Measurements from ENCODE around the gene HOXB9. TPM values are rescaled to one million over a fixed set of nuclear protein-coding genes. Genes with fewer than 3 reads are reported as not detected.

The HOXB9 gene
- total RNA-seq, 4 donors from 2014 or later, result 0.09 to 0.48 TPM; not detected in 2

- no peak for TF ChIP-seq CTCF (IDR thresholded peaks at IDR 0.05)
- ATAC-seq (ENCODE audit: low FRiP score) (no peak), DNase-seq (ENCODE audit: low spot score) (no peak)
Measured at GRCh38 chr17:48627623-48628521, 1.7 kb upstream of the HOXB9 start.

- DNase-seq (ENCODE audit: low spot score) (no peak), ATAC-seq (ENCODE audit: low FRiP score) (no peak)
- TF ChIP-seq CTCF (IDR thresholded peaks at IDR 0.05), result no peak
Measured at GRCh38 chr17:48627118-48627597, 1.0 kb upstream of the HOXB9 start.

GRCh38 chr17:48625495-48626244 is 488 bp downstream of the HOXB9 start:
- ATAC-seq (ENCODE audit: low FRiP score) (no peak), DNase-seq (ENCODE audit: low spot score) (no peak)
- TF ChIP-seq CTCF (IDR thresholded peaks at IDR 0.05), result no peak

- TF ChIP-seq CTCF (IDR thresholded peaks at IDR 0.05), result no peak
- DNase-seq (ENCODE audit: low spot score), result no peak
- ATAC-seq (ENCODE audit: low FRiP score), result peak; percentile 43
Measured at GRCh38 chr17:48624544-48625494, 1.3 kb downstream of the HOXB9 start.

GRCh38 chr17:48624118-48624517 is 2.0 kb downstream of the HOXB9 start:
- DNase-seq (ENCODE audit: low spot score) (no peak), ATAC-seq (ENCODE audit: low FRiP score) (no peak)
- no peak for TF ChIP-seq CTCF (IDR thresholded peaks at IDR 0.05)

GRCh38 chr17:48623583-48623982 is 2.6 kb downstream of the HOXB9 start:
- no peak for TF ChIP-seq CTCF (IDR thresholded peaks at IDR 0.05)
- no peak for ATAC-seq (ENCODE audit: low FRiP score)
- DNase-seq (ENCODE audit: low spot score), result no peak

All from omental fat pad (tissue), 4 donors.